B cell (primary cell): ENCODE data around the gene TTC9. TPM values are rescaled to one million over a fixed set of nuclear protein-coding genes. Genes with fewer than 3 reads are reported as not detected.

ENCODE experiments used
- ATAC-seq: fragments of 200-7000 bp; cut with Tn5 transposase; one replicate; pipeline ENCODE4 v1.10.0; 2021; ENCODE audit warnings: low read depth, mild to moderate bottlenecking, moderate number of reproducible peaks, moderate library complexity
- CTCF ChIA-PET: fragments of 350-600 bp; sonication (Branson Sonifier 250); formaldehyde crosslinking; loops from one replicate; lab custom pipeline; 2021; ENCODE audit warnings: antibody characterized with exemption, inconsistent platforms; lab: Charles Lee
- POLR2A ChIA-PET: fragments of 350-600 bp; sonication (Branson Sonifier 250); formaldehyde crosslinking; loops from one replicate; lab custom pipeline; 2021; ENCODE audit warnings: antibody characterized with exemption; lab: Charles Lee
- DNase-seq: peaks from one replicate; pipeline ENCODE4 v3.0.0; 2013
- H2AFZ ChIP-seq: 2 replicates; pipeline ENCODE4 v1.6.1; 2012; ENCODE audit warnings: mild to moderate bottlenecking, low read depth, low read length; ENCODE audit not compliant: insufficient read depth, poor library complexity, severe bottlenecking
- H3K27ac ChIP-seq, 2 donors: 1 replicate in 1 of 2; 2 replicates in 1 of 2; pipeline ENCODE4 v1.5.1; 2012 to 2013; ENCODE audit warnings: low read length in 2 of 2, mild to moderate bottlenecking in 2 of 2, moderate library complexity in 1 of 2
- H3K27me3 ChIP-seq, 4 experiments: fragments of 200-600 bp in 1 of 4; sonication (generic) in 1 of 4; replicated peaks in 1 of 4; 1 replicate in 2 of 4; 2 replicates in 2 of 4; pipeline versions ENCODE4 v1.6.1 to v1.7.0; 2013 to 2016; ENCODE audit warnings: low read length in 3 of 4, mild to moderate bottlenecking in 2 of 4, mixed read lengths in 1 of 4, moderate library complexity in 1 of 4; ENCODE audit not compliant: insufficient read depth in 4 of 4, control insufficient read depth in 3 of 4; ENCODE audit errors: control extremely low read depth in 1 of 4
- H3K36me3 ChIP-seq, 2 experiments: replicated peaks in 1 of 2; 1 replicate in 1 of 2; 2 replicates in 1 of 2; pipeline versions ENCODE4 v1.6.1 to v1.7.1; 2013; ENCODE audit warnings: low read length in 1 of 2; ENCODE audit not compliant: insufficient read depth in 2 of 2, control insufficient read depth in 1 of 2; ENCODE audit errors: control extremely low read depth in 1 of 2, extremely low read depth in 1 of 2
- H3K4me1 ChIP-seq, 2 donors: fragments of 200-600 bp in 1 of 2; sonication (generic) in 1 of 2; 1 replicate in 1 of 2; 2 replicates in 1 of 2; pipeline versions ENCODE4 v1.5.1 to v1.6.1; 2013 to 2017; ENCODE audit warnings: low read length in 2 of 2; ENCODE audit not compliant: control insufficient read depth in 2 of 2, insufficient read depth in 2 of 2
- H3K4me2 ChIP-seq: replicated peaks from 2 replicates; pipeline ENCODE3; 2012; ENCODE audit warnings: mild to moderate bottlenecking, low read depth, low read length; ENCODE audit not compliant: poor library complexity, severe bottlenecking
- H3K4me3 ChIP-seq, 5 experiments: fragments of 200-600 bp in 1 of 5; sonication (generic) in 1 of 5; 1 replicate in 3 of 5; 2 replicates in 2 of 5; pipeline versions ENCODE4 v1.5.1 to v1.7.0; 2011 to 2016; ENCODE audit warnings: low read length in 4 of 5, mild to moderate bottlenecking in 4 of 5, low read depth in 2 of 5, control low read depth in 1 of 5, moderate library complexity in 1 of 5; ENCODE audit not compliant: insufficient read depth in 1 of 5; ENCODE audit errors: control extremely low read depth in 1 of 5, extremely low read depth in 1 of 5
- H3K79me2 ChIP-seq: fragments of 200-600 bp; sonication (generic); one replicate; pipeline ENCODE4 v1.6.0; 2016; ENCODE audit warnings: low read length; ENCODE audit not compliant: control insufficient read depth, insufficient read depth
- H3K9ac ChIP-seq: fragments of 200-600 bp; sonication (generic); 2 replicates; pipeline ENCODE4 v1.6.1; 2017; ENCODE audit warnings: mild to moderate bottlenecking, low read length, moderate library complexity
- H3K9me3 ChIP-seq, 3 donors: one replicate each; pipeline versions ENCODE4 v1.6.1 to v1.7.1; 2013; ENCODE audit warnings: low read length in 2 of 3; ENCODE audit not compliant: control insufficient read depth in 2 of 3, insufficient read depth in 1 of 3; ENCODE audit errors: control extremely low read depth in 1 of 3
- H4K20me1 ChIP-seq: 2 replicates; pipeline ENCODE4 v1.6.0; 2012; ENCODE audit warnings: mild to moderate bottlenecking, low read length; ENCODE audit not compliant: insufficient read depth, control insufficient read depth, poor library complexity, severe bottlenecking
- H3K27ac Mint-ChIP-seq: one replicate; pipeline ENCODE4 v1.8.0; 2021; ENCODE audit warnings: mixed read lengths
- H3K27me3 Mint-ChIP-seq: one replicate; pipeline ENCODE4 v1.8.0; 2021; ENCODE audit warnings: mixed read lengths
- H3K4me1 Mint-ChIP-seq: one replicate; pipeline ENCODE4 v1.8.0; 2021; ENCODE audit warnings: mixed read lengths
- H3K4me3 Mint-ChIP-seq: one replicate; pipeline ENCODE4 v1.8.0; 2021; ENCODE audit warnings: mixed read lengths
- H3K9me3 Mint-ChIP-seq: one replicate; pipeline ENCODE4 v1.8.0; 2022; ENCODE audit warnings: mixed read lengths; ENCODE audit not compliant: insufficient read depth
- EZH2 ChIP-seq: IDR thresholded peaks from 2 replicates; pipeline ENCODE4 v1.6.1; 2012; ENCODE audit warnings: borderline replicate concordance, low read depth, mild to moderate bottlenecking, moderate library complexity, low read length; ENCODE audit not compliant: insufficient read depth, poor library complexity, severe bottlenecking
- WGBS: methylation state at CpG from one replicate; pipeline ENCODE4 v1.1.5; 2013; ENCODE audit warnings: missing lambda C conversion rate; ENCODE audit not compliant: insufficient coverage; 5-methylcytosine and 5-hydroxymethylcytosine counted together
- intact Hi-C: fragments of 100-400 bp; cut with micrococcal nuclease; formaldehyde crosslinking; loops from one replicate; pipeline ENCODE4 v1.10.0; 2022
- polyA plus RNA-seq: library from polyadenylated mRNA; depleted of rRNA; stranded (reverse); fragments of >200 nt; gene quantifications from 2 replicates; pipeline ENCODE4 v1.2.3, GENCODE V29; 2012
- total RNA-seq, 2 donors: library from RNA; stranded (reverse); fragments of 120-200 nt in 1 of 2; gene quantifications; 1 replicate in 1 of 2; 2 replicates in 1 of 2; pipeline versions ENCODE4 v1.2.3 to v1.2.4, GENCODE V29; 2013 to 2022
- TF ChIP-seq, protein P1 (sequence below): fragments of 200-600 bp; IDR thresholded peaks from one replicate; pipeline ENCODE4 v1.8.0; 2022; ENCODE audit warnings: antibody characterized with exemption, mild to moderate bottlenecking

TTC9 gene
- total and polyA plus RNA-seq, 2 donors (not counting 1 experiment from before 2014, with no cell fraction given): 15.3 to 16.3 TPM

DNA sequence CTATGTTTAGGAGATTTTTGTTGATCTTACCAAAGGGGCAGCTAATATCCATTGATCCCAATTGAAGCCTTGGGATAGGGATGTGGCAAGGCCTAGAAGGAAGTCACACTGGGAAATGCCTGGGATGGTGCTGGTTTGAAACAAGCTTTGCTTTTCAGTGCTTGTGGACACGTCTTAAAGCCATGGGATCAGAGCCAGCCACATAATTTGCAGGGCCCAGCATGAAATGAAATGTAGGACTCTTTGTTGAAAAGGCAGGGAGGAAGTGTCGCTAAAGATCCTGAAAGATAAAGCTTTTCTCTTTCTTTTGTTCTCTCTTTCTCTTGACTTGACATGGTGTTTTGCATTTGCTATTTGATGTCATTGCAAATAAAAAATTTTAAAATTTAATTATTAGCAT lies 5.0 kb downstream of the TTC9 start:
- Histone ChIP-seq H3K27ac (peak overlapping the region in 1 of 2 donors; percentile 51), H3K79me2 (peaks cover 97% of the 10 kb centered on the region), H3K27me3 (no peaks in the 10 kb centered on the region), H3K4me1 (peaks cover 49 to 50% of the 10 kb centered on the region in 2 donors), H3K36me3 (peaks cover 0 to 42% of the 10 kb centered on the region in 2 experiments), H3K4me3 (no peak overlapping the region), H3K9ac (no peak overlapping the region), H4K20me1 (peaks cover 25% of the 10 kb centered on the region), H3K4me2 (peak overlapping the region; percentile 7), H3K9me3 (no peaks in the 10 kb centered on the region), H2AFZ (no peak overlapping the region)
- Mint-ChIP-seq H3K4me1 (peaks cover 75% of the 10 kb centered on the region), H3K9me3 (no peaks in the 10 kb centered on the region), H3K4me3 (no peak overlapping the region), H3K27me3 (no peaks in the 10 kb centered on the region), H3K27ac (peak overlapping the region; percentile 83)
- WGBS: 86% methylated on average over 1 of the region's 2 CpGs
- CTCF ChIA-PET: interaction anchor here (0.9 to 1.6 kb wide), 6 partner anchors 9 to 171 kb away, joined by 3 to 9 read pairs (median 4); partner anchors contain the start of gene MAP3K9
- TF ChIP-seq EZH2: no peak
- TF ChIP-seq, protein P1, sequence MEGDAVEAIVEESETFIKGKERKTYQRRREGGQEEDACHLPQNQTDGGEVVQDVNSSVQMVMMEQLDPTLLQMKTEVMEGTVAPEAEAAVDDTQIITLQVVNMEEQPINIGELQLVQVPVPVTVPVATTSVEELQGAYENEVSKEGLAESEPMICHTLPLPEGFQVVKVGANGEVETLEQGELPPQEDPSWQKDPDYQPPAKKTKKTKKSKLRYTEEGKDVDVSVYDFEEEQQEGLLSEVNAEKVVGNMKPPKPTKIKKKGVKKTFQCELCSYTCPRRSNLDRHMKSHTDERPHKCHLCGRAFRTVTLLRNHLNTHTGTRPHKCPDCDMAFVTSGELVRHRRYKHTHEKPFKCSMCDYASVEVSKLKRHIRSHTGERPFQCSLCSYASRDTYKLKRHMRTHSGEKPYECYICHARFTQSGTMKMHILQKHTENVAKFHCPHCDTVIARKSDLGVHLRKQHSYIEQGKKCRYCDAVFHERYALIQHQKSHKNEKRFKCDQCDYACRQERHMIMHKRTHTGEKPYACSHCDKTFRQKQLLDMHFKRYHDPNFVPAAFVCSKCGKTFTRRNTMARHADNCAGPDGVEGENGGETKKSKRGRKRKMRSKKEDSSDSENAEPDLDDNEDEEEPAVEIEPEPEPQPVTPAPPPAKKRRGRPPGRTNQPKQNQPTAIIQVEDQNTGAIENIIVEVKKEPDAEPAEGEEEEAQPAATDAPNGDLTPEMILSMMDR: no peak
- ATAC-seq (no peak), DNase-seq (no peak)
- POLR2A ChIA-PET: interaction anchor here (0.6 to 1.6 kb wide), 2 partner anchors 8 to 12 kb away, joined by 4 to 5 read pairs; no protein-coding TSS in a partner anchor
- intact Hi-C loops: no loop called here

DNA sequence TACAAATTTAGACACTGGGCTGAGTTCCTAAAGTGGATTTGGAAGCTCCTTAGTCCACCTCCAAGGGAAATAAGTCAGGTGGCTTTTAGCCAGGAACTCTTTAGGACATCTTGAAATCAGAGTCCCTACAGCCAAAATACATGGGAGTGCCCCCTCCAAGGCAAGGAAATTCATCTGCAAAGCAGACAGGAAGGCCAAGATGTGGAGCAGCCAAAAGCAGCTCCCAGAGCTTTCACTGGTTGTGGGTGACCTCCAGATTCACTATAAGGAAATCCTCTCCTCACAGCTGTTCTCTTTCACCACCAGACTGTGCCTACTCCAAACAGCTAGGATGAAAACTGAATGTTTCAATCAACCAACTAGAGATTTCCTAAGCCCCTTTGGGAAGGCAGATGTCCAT lies 6.6 kb downstream of the TTC9 start:
- Histone ChIP-seq H3K4me3 (no peak overlapping the region), H2AFZ (no peak overlapping the region), H3K27ac (peak overlapping the region in 1 of 2 donors; percentile 1), H3K4me1 (peaks cover 58 to 60% of the 10 kb centered on the region in 2 donors), H3K36me3 (peaks cover 0 to 57% of the 10 kb centered on the region in 2 experiments), H3K79me2 (peaks cover 100% of the 10 kb centered on the region), H3K27me3 (no peaks in the 10 kb centered on the region), H3K9me3 (no peaks in the 10 kb centered on the region), H3K9ac (no peak overlapping the region), H3K4me2 (no peak overlapping the region), H4K20me1 (peaks cover 25% of the 10 kb centered on the region)
- ATAC-seq (no peak), DNase-seq (no peak)
- POLR2A ChIA-PET: no interaction called here
- Mint-ChIP-seq H3K9me3 (no peaks in the 10 kb centered on the region), H3K27me3 (no peaks in the 10 kb centered on the region), H3K4me1 (peaks cover 78% of the 10 kb centered on the region), H3K27ac (peak overlapping the region; percentile 77), H3K4me3 (no peak overlapping the region)
- no peak for TF ChIP-seq EZH2
- TF ChIP-seq, protein P1: no peak
- intact Hi-C loops: no loop called here
- CTCF ChIA-PET: interaction anchor here (0.6 to 1.4 kb wide), 4 partner anchors 10 to 170 kb away, joined by 3 to 5 read pairs (median 3); no protein-coding TSS in a partner anchor
